GM12878 (cell line): ENCODE data around the gene CLK2. TPM values are rescaled to one million over a fixed set of nuclear protein-coding genes. Genes with fewer than 3 reads are reported as not detected.
"Not testable (repeated sequence)": the region's sequence is repeated elsewhere in the genome, so short reads cannot be mapped to it uniquely, and the experiment has no call there.

Experiments used
- ATAC-seq: fragments of 200-7000 bp; cut with Tn5 transposase; 3 replicates; pipeline ENCODE4 v1.9.1; 2020; ENCODE audit warnings: mild to moderate bottlenecking, moderate library complexity
- BruUV-seq: library from RNA; stranded (reverse); fragments of 400-500 nt; replicated peaks from 2 replicates; lab custom pipeline; 2021; lab: Mats Ljungman, UMichigan
- CTCF ChIA-PET: fragments of 300-600 bp; sonication (Branson Sonifier 250); formaldehyde crosslinking; extraction: SDS; loops from one replicate; lab custom pipeline; 2021; ENCODE audit warnings: inconsistent platforms; lab: Yijun Ruan, JAX
- POLR2A ChIA-PET: fragments of 350-600 bp; formaldehyde crosslinking; extraction: SDS; loops from one replicate; lab custom pipeline; 2021; ENCODE audit warnings: inconsistent platforms; lab: Charles Lee
- RAD21 ChIA-PET: fragments of 300-600 bp; sonication (Branson Sonifier 250); formaldehyde crosslinking; loops from one replicate; lab custom pipeline; 2023; ENCODE audit warnings: antibody characterized with exemption; ENCODE audit not compliant: unreplicated experiment; lab: Charles Lee
- SMC1A ChIA-PET: fragments of 300-600 bp; sonication (Branson Sonifier 250); formaldehyde crosslinking; loops from one replicate; lab custom pipeline; 2023; ENCODE audit not compliant: unreplicated experiment, uncharacterized antibody; lab: Charles Lee
- DNase-seq: peaks from one replicate; pipeline ENCODE4 v3.0.0-alpha.2; 2011; ENCODE audit warnings: low read depth, low spot score
- FAIRE-seq: peaks from 3 replicates; lab custom pipeline; 2011; peaks lifted over from hg19 to GRCh38; lab: Jason Lieb, UNC
- H2AFZ ChIP-seq: 2 replicates; pipeline ENCODE4 v1.6.0; 2011; ENCODE audit warnings: low read depth, low read length, control low read depth; ENCODE audit not compliant: control insufficient read depth
- H3K27ac ChIP-seq: 2 replicates; pipeline ENCODE4 v1.5.1; 2011; ENCODE audit warnings: control low read depth; ENCODE audit not compliant: control insufficient read depth, insufficient read depth
- H3K27me3 ChIP-seq, 2 experiments: replicated peaks in 1 of 2; 2 replicates each; pipeline versions ENCODE4 v1.6.0 to v1.6.1; 2011; ENCODE audit warnings: low read length in 1 of 2; ENCODE audit not compliant: control insufficient read depth in 2 of 2, insufficient read depth in 2 of 2
- H3K36me3 ChIP-seq, 2 experiments: 2 replicates each; pipeline ENCODE4 v1.5.1; 2011; ENCODE audit warnings: low read length in 1 of 2; ENCODE audit not compliant: control insufficient read depth in 2 of 2, insufficient read depth in 2 of 2
- H3K4me1 ChIP-seq: 2 replicates; pipeline ENCODE4 v1.6.1; 2011; ENCODE audit warnings: mild to moderate bottlenecking, low read length, moderate library complexity, mixed read lengths; ENCODE audit not compliant: control insufficient read depth, insufficient read depth
- H3K4me2 ChIP-seq: 2 replicates; pipeline ENCODE4 v1.6.0; 2011; ENCODE audit warnings: control low read depth; ENCODE audit not compliant: control insufficient read depth, insufficient read depth
- H3K4me3 ChIP-seq: fragments of 200-600 bp; sonication (generic); 2 replicates; pipeline ENCODE4 v1.5.1; 2016
- H3K79me2 ChIP-seq: 2 replicates; pipeline ENCODE4 v1.6.0; 2011; ENCODE audit warnings: low read length; ENCODE audit not compliant: control insufficient read depth, insufficient read depth
- H3K9ac ChIP-seq: 2 replicates; pipeline ENCODE4 v1.8.0; 2011; ENCODE audit warnings: low read length, control low read depth, mixed read lengths; ENCODE audit not compliant: control insufficient read depth, insufficient read depth
- H3K9me3 ChIP-seq: replicated peaks from 3 replicates; pipeline ENCODE4 v1.5.1; 2011; ENCODE audit warnings: mild to moderate bottlenecking, low read length; ENCODE audit not compliant: control insufficient read depth, insufficient read depth
- H4K20me1 ChIP-seq: 2 replicates; pipeline ENCODE4 v1.6.0; 2011; ENCODE audit not compliant: control insufficient read depth, insufficient read depth
- FOS ChIP-seq: IDR thresholded peaks from 3 replicates; pipeline ENCODE4 v1.6.1; 2011; ENCODE audit warnings: borderline replicate concordance; ENCODE audit not compliant: insufficient read length; ENCODE audit errors: extremely low read depth
- NFYA ChIP-seq: IDR thresholded peaks from 2 replicates; pipeline ENCODE4 v1.6.1; 2011; ENCODE audit warnings: low read depth, mild to moderate bottlenecking, low read length, improper control_type of control experiment, borderline replicate concordance
- RAD51 ChIP-seq: fragments of 450-650 bp; IDR thresholded peaks from 2 replicates; pipeline ENCODE4 v1.6.1; 2016; ENCODE audit warnings: moderate library complexity, mild to moderate bottlenecking, inconsistent platforms
- ZBTB40 ChIP-seq: fragments of 450-650 bp; IDR thresholded peaks from 2 replicates; pipeline ENCODE4 v1.6.1; 2016; ENCODE audit warnings: mild to moderate bottlenecking, moderate library complexity, borderline replicate concordance
- WGBS: methylation state at CpG from one replicate; pipeline ENCODE4 v1.1.6; 2016; ENCODE audit warnings: low lambda C conversion rate; ENCODE audit not compliant: insufficient replicate concordance, insufficient coverage; ENCODE audit errors: missing lambda C conversion rate; 5-methylcytosine and 5-hydroxymethylcytosine counted together
- in situ Hi-C: fragments of 300-500 bp; cut with MboI; formaldehyde crosslinking; loops from 9 replicates; pipeline ENCODE4 v1.14.3; 2018; ENCODE audit warnings: mixed read lengths
- intact Hi-C: fragments of 100-400 bp; cut with micrococcal nuclease; formaldehyde crosslinking; loops from one replicate; pipeline ENCODE4 v1.14.2; 2022; ENCODE audit not compliant: unreplicated experiment
- polyA plus RNA-seq, 11 experiments: library from polyadenylated mRNA; depleted of rRNA in 4 of 11; unstranded in 6 of 11; stranded (reverse) in 5 of 11; fragments of >200 nt; fragmentation: Nextera tagmentation in 4 of 11; fragmentation: Illumina TruSeq in 1 of 11; extraction: Ambion mirVana in 4 of 11; extraction: Trizol in 1 of 11; gene quantifications; 1 replicate in 1 of 11; 2 replicates in 10 of 11; pipeline versions ENCODE4 v1.2.1 to v1.2.3, GENCODE V29; 2011 to 2016; ENCODE audit warnings: inconsistent platforms in 2 of 11, missing spikeins in 2 of 11, low read depth in 1 of 11
- total RNA-seq, 4 experiments: library from RNA; depleted of rRNA in 3 of 4; stranded (reverse); fragments of >200 nt in 3 of 4; fragmentation: Illumina TruSeq in 1 of 4; extraction: Trizol in 1 of 4; gene quantifications; 2 replicates each; pipeline versions ENCODE4 v1.2.1 to v1.2.3, GENCODE V29; 2013 to 2021

Gene CLK2
- total and polyA plus RNA-seq, 10 of the 15 experiments (the other 5 are each of a cell fraction or from before 2014, with no cell fraction given) = 11.1 to 83.7 (median 36.7) TPM

GRCh38 chr1:155218854-155219591, 54.3 kb downstream of the CLK2 start (continued):
- TF ChIP-seq ZBTB40 = no peak
- TF ChIP-seq RAD51 = peak; percentile 99
- no peak for TF ChIP-seq NFYA
- TF ChIP-seq FOS = peak; percentile 55

- H4K20me1 ChIP-seq, ATAC-seq, POLR2A ChIA-PET, H3K4me3 ChIP-seq, in situ Hi-C loops, H3K27ac ChIP-seq, H3K9me3 ChIP-seq, DNase-seq, SMC1A ChIA-PET, H3K4me2 ChIP-seq, intact Hi-C loops, BruUV-seq, H3K36me3 ChIP-seq, H3K27me3 ChIP-seq, H2AFZ ChIP-seq, H3K79me2 ChIP-seq, FAIRE-seq, CTCF ChIA-PET, RAD21 ChIA-PET, H3K9ac ChIP-seq: not testable (repeated sequence)
- WGBS = 53% methylated on average over 10 of the region's 10 CpGs
- peaks cover 15% of the 10 kb centered on the region; the same call in 1 of the 2 replicates for H3K4me1 ChIP-seq
These were observed 58.6 kb downstream of the CLK2 start for GRCh38 chr1:155214702-155215101.

Other genes with a start within 250 kb of the CLK2 start
Only the 7 nearest of the 18 such genes appear.
- gene MTX1, start 64.8 kb downstream of the CLK2 start, total RNA-seq (2014; rRNA removed) = 82.7 and 92.0 TPM in 2 replicates
- gene MTX1, start 64.8 kb downstream of the CLK2 start, total RNA-seq (2014; rRNA removed; fragmentation: Illumina TruSeq; extraction: Trizol) = 34.3 and 36.3 TPM in 2 replicates
- 42.9 and 47.4 TPM in 2 replicates for gene MTX1, start 64.8 kb downstream of the CLK2 start, total RNA-seq (2021)
- 23.1 and 50.9 TPM in 2 replicates for gene MTX1, start 64.8 kb downstream of the CLK2 start, polyA plus RNA-seq (2011; rRNA removed)
- gene MTX1, start 64.8 kb downstream of the CLK2 start, polyA plus RNA-seq (2014; fragmentation: Illumina TruSeq; extraction: Trizol) = 17.6 and 43.8 TPM in 2 replicates
- 10 to 100 TPM; 15.8 to 25.5 TPM for gene MTX1, start 64.8 kb downstream of the CLK2 start, polyA plus RNA-seq (2014; fragmentation: Nextera tagmentation; extraction: Ambion mirVana)
- gene MTX1, start 64.8 kb downstream of the CLK2 start, polyA plus RNA-seq (2014; rRNA removed) = 66.8 and 78.1 TPM in 2 replicates
- gene MTX1, start 64.8 kb downstream of the CLK2 start, polyA plus RNA-seq (2016; fragmentation: Nextera tagmentation; extraction: Ambion mirVana) = 10 to 100 TPM; 72.7 to 74.5 TPM
- 5.0 TPM in 2 replicates for gene ENTREP3, start 18.0 kb downstream of the CLK2 start, total RNA-seq (2014; rRNA removed)
- gene ENTREP3, start 18.0 kb downstream of the CLK2 start, total RNA-seq (2014; rRNA removed; fragmentation: Illumina TruSeq; extraction: Trizol) = 1.6 and 1.7 TPM in 2 replicates
- 29.5 and 31.8 TPM in 2 replicates for gene ENTREP3, start 18.0 kb downstream of the CLK2 start, total RNA-seq (2021)
- 2.5 and 3.9 TPM in 2 replicates for gene ENTREP3, start 18.0 kb downstream of the CLK2 start, polyA plus RNA-seq (2011; rRNA removed)
- 3.2 and 6.4 TPM in 2 replicates for gene ENTREP3, start 18.0 kb downstream of the CLK2 start, polyA plus RNA-seq (2014; fragmentation: Illumina TruSeq; extraction: Trizol)
- 1 to 10 TPM; 2.5 to 3.8 TPM for gene ENTREP3, start 18.0 kb downstream of the CLK2 start, polyA plus RNA-seq (2014; fragmentation: Nextera tagmentation; extraction: Ambion mirVana)
- gene ENTREP3, start 18.0 kb downstream of the CLK2 start, polyA plus RNA-seq (2014; rRNA removed) = 13.8 and 19.7 TPM in 2 replicates
- gene ENTREP3, start 18.0 kb downstream of the CLK2 start, polyA plus RNA-seq (2016; fragmentation: Nextera tagmentation; extraction: Ambion mirVana) = 1 to 10 TPM; 2.8 to 3.7 TPM
- 82.3 and 90.4 TPM in 2 replicates for gene SCAMP3, start 11.1 kb downstream of the CLK2 start, total RNA-seq (2014; rRNA removed)
- 14.2 and 17.2 TPM in 2 replicates for gene SCAMP3, start 11.1 kb downstream of the CLK2 start, total RNA-seq (2014; rRNA removed; fragmentation: Illumina TruSeq; extraction: Trizol)
- 73.3 and 82.1 TPM in 2 replicates for gene SCAMP3, start 11.1 kb downstream of the CLK2 start, total RNA-seq (2021)
- 45.8 and 93.8 TPM in 2 replicates for gene SCAMP3, start 11.1 kb downstream of the CLK2 start, polyA plus RNA-seq (2011; rRNA removed)
- gene SCAMP3, start 11.1 kb downstream of the CLK2 start, polyA plus RNA-seq (2014; fragmentation: Illumina TruSeq; extraction: Trizol) = 34.0 and 50.2 TPM in 2 replicates
- 10 to 100 TPM; 55.1 to 84.1 TPM for gene SCAMP3, start 11.1 kb downstream of the CLK2 start, polyA plus RNA-seq (2014; fragmentation: Nextera tagmentation; extraction: Ambion mirVana)
- 133 and 143 TPM in 2 replicates for gene SCAMP3, start 11.1 kb downstream of the CLK2 start, polyA plus RNA-seq (2014; rRNA removed)
- 100 to 1,000 TPM; 128 to 130 TPM for gene SCAMP3, start 11.1 kb downstream of the CLK2 start, polyA plus RNA-seq (2016; fragmentation: Nextera tagmentation; extraction: Ambion mirVana)
- 1.6 and 2.5 TPM in 2 replicates for gene HCN3, start 4.0 kb upstream of the CLK2 start, total RNA-seq (2014; rRNA removed)
- 1.2 and 1.7 TPM in 2 replicates for gene HCN3, start 4.0 kb upstream of the CLK2 start, total RNA-seq (2014; rRNA removed; fragmentation: Illumina TruSeq; extraction: Trizol)
- 2.5 and 2.8 TPM in 2 replicates for gene HCN3, start 4.0 kb upstream of the CLK2 start, total RNA-seq (2021)
- 1.6 and 2.5 TPM in 2 replicates for gene HCN3, start 4.0 kb upstream of the CLK2 start, polyA plus RNA-seq (2011; rRNA removed)
- gene HCN3, start 4.0 kb upstream of the CLK2 start, polyA plus RNA-seq (2014; fragmentation: Illumina TruSeq; extraction: Trizol) = 1.9 and 3.1 TPM in 2 replicates
- under 1 TPM; 0.08 to 0.31 TPM for gene HCN3, start 4.0 kb upstream of the CLK2 start, polyA plus RNA-seq (2014; fragmentation: Nextera tagmentation; extraction: Ambion mirVana)
- 3.7 and 4.1 TPM in 2 replicates for gene HCN3, start 4.0 kb upstream of the CLK2 start, polyA plus RNA-seq (2014; rRNA removed)
- 1 to 10 TPM; 1.7 to 1.8 TPM for gene HCN3, start 4.0 kb upstream of the CLK2 start, polyA plus RNA-seq (2016; fragmentation: Nextera tagmentation; extraction: Ambion mirVana)
- not detected in 2 replicates for gene PKLR, start 27.9 kb upstream of the CLK2 start, total RNA-seq (2014; rRNA removed)
- gene PKLR, start 27.9 kb upstream of the CLK2 start, total RNA-seq (2014; rRNA removed; fragmentation: Illumina TruSeq; extraction: Trizol) = not detected in 2 replicates
- 0.08 and 0.13 TPM in 2 replicates for gene PKLR, start 27.9 kb upstream of the CLK2 start, total RNA-seq (2021)
- gene PKLR, start 27.9 kb upstream of the CLK2 start, polyA plus RNA-seq (2011; rRNA removed) = not detected in 2 replicates
- 0.04 and 0.08 TPM in 2 replicates for gene PKLR, start 27.9 kb upstream of the CLK2 start, polyA plus RNA-seq (2014; fragmentation: Illumina TruSeq; extraction: Trizol)
- under 1 TPM in 1 of 2 experiments, not detected in 1; 0.15 TPM for gene PKLR, start 27.9 kb upstream of the CLK2 start, polyA plus RNA-seq (2014; fragmentation: Nextera tagmentation; extraction: Ambion mirVana)
- gene PKLR, start 27.9 kb upstream of the CLK2 start, polyA plus RNA-seq (2014; rRNA removed) = not detected in 2 replicates
- not detected for gene PKLR, start 27.9 kb upstream of the CLK2 start, polyA plus RNA-seq (2016; fragmentation: Nextera tagmentation; extraction: Ambion mirVana)
- 432 and 495 TPM in 2 replicates for gene FDPS, start 35.4 kb upstream of the CLK2 start, total RNA-seq (2014; rRNA removed)
- 446 and 482 TPM in 2 replicates for gene FDPS, start 35.4 kb upstream of the CLK2 start, total RNA-seq (2014; rRNA removed; fragmentation: Illumina TruSeq; extraction: Trizol)
- gene FDPS, start 35.4 kb upstream of the CLK2 start, total RNA-seq (2021) = 507 and 547 TPM in 2 replicates
- 608 and 753 TPM in 2 replicates for gene FDPS, start 35.4 kb upstream of the CLK2 start, polyA plus RNA-seq (2011; rRNA removed)
- 467 and 549 TPM in 2 replicates for gene FDPS, start 35.4 kb upstream of the CLK2 start, polyA plus RNA-seq (2014; fragmentation: Illumina TruSeq; extraction: Trizol)
- 1,000 to 10,000 TPM; 1,058 to 1,156 TPM for gene FDPS, start 35.4 kb upstream of the CLK2 start, polyA plus RNA-seq (2014; fragmentation: Nextera tagmentation; extraction: Ambion mirVana)
- gene FDPS, start 35.4 kb upstream of the CLK2 start, polyA plus RNA-seq (2014; rRNA removed) = 532 and 553 TPM in 2 replicates
- 100 to 1,000 TPM; 405 to 437 TPM for gene FDPS, start 35.4 kb upstream of the CLK2 start, polyA plus RNA-seq (2016; fragmentation: Nextera tagmentation; extraction: Ambion mirVana)
- 10.6 and 11.1 TPM in 2 replicates for gene RUSC1, start 47.4 kb upstream of the CLK2 start, total RNA-seq (2014; rRNA removed)
- gene RUSC1, start 47.4 kb upstream of the CLK2 start, total RNA-seq (2014; rRNA removed; fragmentation: Illumina TruSeq; extraction: Trizol) = 4.7 and 5.1 TPM in 2 replicates
- gene RUSC1, start 47.4 kb upstream of the CLK2 start, total RNA-seq (2021) = 17.7 and 19.9 TPM in 2 replicates
- 9.2 and 13.9 TPM in 2 replicates for gene RUSC1, start 47.4 kb upstream of the CLK2 start, polyA plus RNA-seq (2011; rRNA removed)
- 7.6 and 10.0 TPM in 2 replicates for gene RUSC1, start 47.4 kb upstream of the CLK2 start, polyA plus RNA-seq (2014; fragmentation: Illumina TruSeq; extraction: Trizol)
- gene RUSC1, start 47.4 kb upstream of the CLK2 start, polyA plus RNA-seq (2014; fragmentation: Nextera tagmentation; extraction: Ambion mirVana) = 1 to 10 TPM; 1.1 to 5.4 TPM
- 23.0 and 23.7 TPM in 2 replicates for gene RUSC1, start 47.4 kb upstream of the CLK2 start, polyA plus RNA-seq (2014; rRNA removed)
- 10 to 100 TPM; 13.6 to 18.5 TPM for gene RUSC1, start 47.4 kb upstream of the CLK2 start, polyA plus RNA-seq (2016; fragmentation: Nextera tagmentation; extraction: Ambion mirVana)